Small intestine (tissue), 7 donors: ENCODE measurements around the gene TMEM250. TPM values are rescaled to one million over a fixed set of nuclear protein-coding genes. Genes with fewer than 3 reads are reported as not detected.
A peak's percentile ranks its signal among the peaks of the same experiment; 100 is the strongest.

Experiments
- DNase-seq, 2 donors: peaks; one replicate each; pipeline versions ENCODE4 v3.0.0 to v3.0.0-alpha.2; 2013
- FAIRE-seq: peaks from 2 replicates; lab custom pipeline; 2012; peaks lifted over from hg19 to GRCh38; lab: Jason Lieb, UNC
- H3K27ac ChIP-seq, 3 donors: one replicate each; pipeline ENCODE4 v1.5.1; 2013; ENCODE audit warnings: low read length in 2 of 3, mild to moderate bottlenecking in 2 of 3, control low read depth in 1 of 3, inconsistent platforms in 1 of 3, low read depth in 1 of 3, moderate library complexity in 1 of 3
- H3K27me3 ChIP-seq, 3 donors: one replicate each; pipeline ENCODE4 v1.6.1; 2013; ENCODE audit warnings: low read length in 3 of 3, inconsistent platforms in 1 of 3; ENCODE audit not compliant: control insufficient read depth in 3 of 3, insufficient read depth in 3 of 3
- H3K36me3 ChIP-seq, 3 donors: one replicate each; pipeline ENCODE4 v1.6.1; 2013; ENCODE audit warnings: low read length in 3 of 3, inconsistent platforms in 1 of 3, low read depth in 1 of 3, mild to moderate bottlenecking in 1 of 3, moderate library complexity in 1 of 3; ENCODE audit not compliant: control insufficient read depth in 3 of 3, insufficient read depth in 2 of 3
- H3K4me1 ChIP-seq, 3 donors: one replicate each; pipeline ENCODE4 v1.6.1; 2013; ENCODE audit warnings: low read length in 2 of 3, inconsistent platforms in 1 of 3, low read depth in 1 of 3, mild to moderate bottlenecking in 1 of 3, moderate library complexity in 1 of 3; ENCODE audit not compliant: control insufficient read depth in 3 of 3, insufficient read depth in 2 of 3
- H3K4me3 ChIP-seq, 3 donors: one replicate each; pipeline ENCODE4 v1.5.1; 2013; ENCODE audit warnings: low read length in 3 of 3, control low read depth in 1 of 3, inconsistent platforms in 1 of 3, low read depth in 1 of 3, mild to moderate bottlenecking in 1 of 3, moderate library complexity in 1 of 3
- H3K9me3 ChIP-seq, 2 donors: one replicate each; pipeline ENCODE4 v1.6.1; 2013; ENCODE audit warnings: low read depth in 1 of 2, low read length in 1 of 2; ENCODE audit not compliant: control insufficient read depth in 2 of 2, insufficient read depth in 1 of 2
- WGBS, 3 donors: extraction: QIAGEN DNeasy Blood & Tissue Kit; methylation state at CpG; one replicate each; pipeline ENCODE4 v1.1.7; 2013; 5-methylcytosine and 5-hydroxymethylcytosine counted together
- polyA plus RNA-seq, 4 donors: library from polyadenylated mRNA; stranded (reverse) in 3 of 4; unstranded in 1 of 4; fragments of 200-250 nt in 3 of 4; fragments of 120-200 nt in 1 of 4; gene quantifications; one replicate each; pipeline versions ENCODE4 v1.2.1 to v1.2.3, GENCODE V29; 2013
- donor health status: healthy with polysubstance abuse.
- donor health status: control.
- donor health status: control.
- donor health status: Bipolar disorder and iron deficiency.
- donor health status: healthy.

TMEM250 gene
- polyA plus RNA-seq, 4 donors = 21.2 to 43.9 (median 32.2) TPM

DNA sequence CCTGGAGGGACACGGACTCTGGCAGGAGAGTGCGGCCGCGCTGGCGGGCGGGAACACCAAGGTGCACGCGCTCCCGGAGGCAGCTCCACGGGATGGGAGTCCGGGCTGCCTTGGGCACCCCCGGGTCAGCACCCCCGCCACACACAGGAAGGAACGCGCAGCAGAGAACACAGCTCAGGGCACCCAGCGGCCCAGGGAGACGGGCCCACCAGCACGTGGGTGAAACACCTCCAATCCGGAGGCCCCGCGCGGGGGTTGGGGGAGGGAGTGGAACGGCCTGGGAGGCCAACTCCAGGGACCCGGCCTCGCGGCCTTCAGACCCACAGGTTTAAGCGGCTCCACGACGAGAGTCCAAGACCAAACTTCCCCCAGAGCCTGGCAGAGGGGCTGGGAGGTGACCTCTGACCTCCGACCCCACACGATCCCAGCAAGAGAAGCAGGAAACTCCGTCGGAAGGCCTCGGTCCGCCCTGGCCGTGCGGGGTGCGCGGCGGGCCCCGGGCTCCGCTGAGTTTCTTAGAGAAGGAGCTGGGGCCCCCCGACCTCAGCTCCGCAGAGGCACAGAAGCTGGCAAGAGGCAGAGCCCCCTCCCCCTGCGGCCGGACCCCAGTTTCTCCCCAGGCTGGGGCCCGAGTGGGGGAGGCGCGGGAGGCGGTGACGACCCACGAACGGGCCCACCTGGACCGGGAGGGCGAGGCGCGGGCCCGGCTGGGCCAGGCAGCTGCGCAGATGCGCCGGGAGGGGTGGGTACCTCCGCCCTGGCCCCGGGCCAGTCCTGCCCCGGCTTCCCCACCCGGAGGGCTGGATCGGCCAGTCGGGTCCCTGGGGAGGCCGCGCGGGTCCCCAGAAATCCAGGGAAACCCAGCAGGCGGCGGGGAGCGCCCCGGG is 24.4 kb downstream of the TMEM250 start:
- H3K36me3 ChIP-seq = peaks cover 0 to 26% (median 0%) of the 10 kb centered on the region in 3 donors
- DNase-seq = peak; percentile 65 to 86
- 2 to 10% (median 7%) methylated on average over 56 to 74 of the region's 74 CpGs for WGBS, 3 donors

DNA sequence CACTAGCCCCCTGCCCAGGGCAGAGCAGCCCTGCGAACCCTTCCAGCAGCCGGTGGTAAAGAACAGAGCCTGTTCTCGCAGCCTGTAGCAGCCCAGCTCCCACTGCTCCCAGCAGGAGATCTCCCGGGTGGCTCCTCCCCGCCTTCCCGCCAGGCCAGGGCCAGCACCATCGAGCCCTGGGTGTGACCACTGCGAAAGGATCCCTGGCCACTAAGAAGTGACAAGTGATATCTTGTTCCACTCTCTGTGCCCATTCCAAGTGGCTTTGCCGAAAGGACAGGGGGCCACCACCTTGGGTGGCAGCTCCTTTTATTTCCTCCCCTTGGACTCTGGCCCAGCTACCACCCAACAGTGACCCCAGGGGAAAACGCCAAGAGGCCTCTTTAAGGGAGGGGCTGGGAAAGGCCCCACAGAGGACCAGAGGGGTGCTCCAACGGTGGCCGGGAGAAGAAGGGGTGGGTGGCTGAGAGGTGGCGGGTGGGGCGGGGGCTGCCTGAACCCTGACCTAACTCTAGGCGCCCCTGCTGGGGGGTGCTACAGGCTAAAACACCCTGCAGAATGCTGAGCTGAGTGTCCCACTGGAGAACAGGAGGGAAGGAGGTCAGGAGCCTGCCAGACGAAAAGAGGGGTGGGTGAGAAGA is 25.2 kb downstream of the TMEM250 start:
- H3K36me3 ChIP-seq = peaks cover 0 to 32% (median 0%) of the 10 kb centered on the region in 3 donors
- DNase-seq (peak; percentile 37 to 59), FAIRE-seq (no peak)
- peaks cover 0 to 7% (median 0%) of the 10 kb centered on the region in 3 donors for H3K27me3 ChIP-seq
- 24 to 42% (median 41%) methylated on average over 13 to 16 of the region's 16 CpGs for WGBS, 3 donors
- H3K27ac ChIP-seq = peak overlapping the region in 2 of 3 donors; percentile 72 to 90
- H3K4me1 ChIP-seq = peaks cover 0 to 39% (median 0%) of the 10 kb centered on the region in 3 donors
- H3K4me3 ChIP-seq = peak overlapping the region; percentile 20 to 95 (median 80)
- H3K9me3 ChIP-seq = no peaks in the 10 kb centered on the region

More for the DNA sequence above, 24.4 kb downstream of the TMEM250 start:
- peak overlapping the region; percentile 74 to 95 (median 80) for H3K4me3 ChIP-seq
- peak overlapping the region; percentile 72 to 90 (median 83) for H3K27ac ChIP-seq
- FAIRE-seq = no peak
- H3K4me1 ChIP-seq = peaks cover 0 to 41% (median 0%) of the 10 kb centered on the region in 3 donors
- H3K27me3 ChIP-seq = peaks cover 0 to 10% (median 0%) of the 10 kb centered on the region in 3 donors
- H3K9me3 ChIP-seq = no peaks in the 10 kb centered on the region

DNA sequence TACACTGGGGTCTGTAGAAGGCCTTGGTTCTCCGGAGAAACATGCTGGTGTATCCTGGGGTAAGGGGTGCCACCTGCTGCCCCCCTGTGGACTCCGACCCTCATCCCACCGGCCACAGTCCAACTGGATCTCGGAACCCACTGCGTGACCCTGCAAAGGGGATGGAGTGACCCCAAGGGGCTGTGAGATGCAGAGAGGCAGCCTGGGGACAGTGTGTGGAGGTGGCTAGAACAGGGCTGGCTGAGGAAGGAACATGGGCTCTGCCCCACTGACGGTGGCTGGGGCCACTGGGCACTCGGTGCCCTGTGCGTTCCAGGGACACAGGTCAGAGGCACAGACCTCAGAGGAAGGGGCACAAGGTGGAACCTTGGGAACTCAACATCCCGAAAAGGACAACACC is 25.9 kb downstream of the TMEM250 start:
- peak overlapping the region in 1 of 3 donors; percentile 95 for H3K4me3 ChIP-seq
- FAIRE-seq (no peak), DNase-seq (no peak)
- peaks cover 0 to 36% (median 0%) of the 10 kb centered on the region in 3 donors for H3K36me3 ChIP-seq
- WGBS, 3 donors = 72 to 87% (median 72%) methylated on average over 9 of the region's 9 CpGs
- peaks cover 0 to 4% (median 0%) of the 10 kb centered on the region in 3 donors for H3K27me3 ChIP-seq
- H3K4me1 ChIP-seq = peaks cover 0 to 39% (median 0%) of the 10 kb centered on the region in 3 donors
- no peaks in the 10 kb centered on the region for H3K9me3 ChIP-seq
- no peak overlapping the region for H3K27ac ChIP-seq

DNA sequence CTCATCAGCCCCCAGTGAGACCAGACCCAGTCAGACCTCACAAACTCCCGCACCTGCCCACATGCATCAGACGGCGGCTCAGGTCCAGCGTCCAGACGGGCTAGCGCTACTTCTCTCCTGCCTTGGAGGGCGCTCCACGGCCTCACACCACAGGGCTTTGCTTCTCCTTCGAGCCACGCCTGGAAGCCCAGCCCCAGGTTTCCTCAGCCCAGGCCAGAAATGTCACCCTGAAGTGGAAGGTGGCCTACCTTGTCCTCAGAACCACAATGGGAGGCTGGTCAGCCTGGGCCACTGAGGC is 26.4 kb downstream of the TMEM250 start:
- H3K4me1 ChIP-seq = peaks cover 0 to 39% (median 0%) of the 10 kb centered on the region in 3 donors
- H3K9me3 ChIP-seq = no peaks in the 10 kb centered on the region
- WGBS, 3 donors = 79 to 85% (median 85%) methylated on average over 9 to 10 of the region's 10 CpGs
- no peak overlapping the region for H3K27ac ChIP-seq
- H3K36me3 ChIP-seq = peaks cover 0 to 39% (median 0%) of the 10 kb centered on the region in 3 donors
- H3K4me3 ChIP-seq = no peak overlapping the region
- FAIRE-seq = no peak
- no peak for DNase-seq
- H3K27me3 ChIP-seq = peaks cover 0 to 2% (median 0%) of the 10 kb centered on the region in 3 donors

DNA sequence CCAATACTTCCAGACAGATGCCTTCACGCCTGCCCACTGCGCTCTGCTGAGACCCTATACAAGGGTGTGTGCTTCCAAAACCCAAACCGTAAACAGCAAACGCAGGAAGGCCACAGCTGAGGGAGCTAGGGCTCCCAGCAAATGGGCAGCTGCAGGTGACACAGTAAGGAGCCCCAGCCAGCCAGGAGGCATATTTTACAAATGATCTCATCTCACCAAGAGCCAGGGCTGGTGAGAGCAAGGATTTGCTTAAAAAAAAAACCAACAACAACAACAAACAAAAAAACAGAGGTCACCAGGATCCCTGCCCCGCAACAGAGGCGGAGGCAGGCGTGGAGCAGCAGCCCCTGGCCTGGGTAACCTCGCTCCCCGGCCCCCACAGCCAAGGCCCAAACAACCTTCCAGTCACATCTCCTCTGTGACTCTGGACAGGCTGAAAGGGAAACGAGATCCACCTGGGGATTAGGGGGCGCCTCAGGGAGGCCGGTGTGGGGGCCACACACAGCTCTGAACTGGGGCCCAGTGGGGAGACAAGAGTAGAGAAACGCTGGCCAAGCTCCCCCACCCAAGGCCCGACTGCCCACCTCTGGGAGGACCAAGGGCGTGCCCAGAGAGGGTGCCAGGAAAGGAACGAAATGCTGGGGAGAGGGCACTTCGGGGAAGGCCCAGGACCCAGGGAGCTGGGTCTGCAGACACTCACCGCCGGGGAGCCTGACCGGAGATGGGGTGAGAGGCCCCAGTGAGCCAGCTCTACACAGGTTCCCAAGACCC is 26.9 kb downstream of the TMEM250 start:
- H3K9me3 ChIP-seq = no peaks in the 10 kb centered on the region
- 80 to 84% (median 83%) methylated on average over 19 to 20 of the region's 20 CpGs for WGBS, 3 donors
- H3K27me3 ChIP-seq = peaks cover 0 to 2% (median 0%) of the 10 kb centered on the region in 3 donors
- peak overlapping the region in 1 of 3 donors; percentile 4 for H3K27ac ChIP-seq
- peaks cover 0 to 39% (median 0%) of the 10 kb centered on the region in 3 donors for H3K4me1 ChIP-seq
- H3K36me3 ChIP-seq = peaks cover 0 to 42% (median 0%) of the 10 kb centered on the region in 3 donors
- no peak for DNase-seq
- H3K4me3 ChIP-seq = no peak overlapping the region
- FAIRE-seq = no peak

DNA sequence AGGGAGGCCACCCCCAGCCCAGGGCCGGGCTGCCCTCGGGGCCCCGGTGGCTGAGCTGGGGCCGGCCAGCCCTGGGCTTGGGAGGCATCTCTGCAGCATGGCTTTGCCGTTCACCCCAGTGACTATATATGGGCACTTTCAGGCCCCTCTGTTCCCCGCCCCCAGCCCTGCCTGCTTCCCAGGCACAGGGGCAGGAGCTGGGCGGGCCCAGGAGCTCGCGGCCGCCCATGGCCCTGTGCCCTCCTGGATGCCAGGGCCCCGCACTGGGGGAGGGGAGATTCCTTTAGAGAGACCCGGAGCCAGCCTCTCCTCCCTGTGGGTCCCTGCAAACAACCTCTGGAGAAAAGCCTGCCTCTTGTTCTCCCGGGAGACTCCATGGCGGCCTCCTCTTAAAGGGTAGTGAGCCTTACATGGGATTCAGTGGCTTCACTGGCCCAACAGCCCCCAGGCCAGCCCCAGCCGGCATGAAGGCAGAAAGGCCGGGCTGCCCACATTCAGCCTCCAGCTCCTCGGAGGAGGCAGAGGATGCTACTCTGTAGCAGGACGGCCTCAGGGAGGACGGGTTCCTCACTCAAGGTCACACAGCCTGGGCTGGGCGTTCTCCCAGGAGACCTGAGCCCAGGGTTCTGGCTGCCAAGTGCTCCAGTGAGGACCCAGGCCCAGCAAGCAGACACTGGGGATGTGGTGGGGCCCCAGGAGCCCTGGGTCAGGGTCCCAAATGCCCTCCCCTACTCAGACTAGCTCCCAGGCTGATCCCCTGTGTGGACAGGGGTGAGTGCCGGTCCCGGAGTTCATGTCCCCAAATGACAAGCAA is 27.7 kb downstream of the TMEM250 start:
- Histone ChIP-seq H3K4me1 (peaks cover 0 to 36% (median 0%) of the 10 kb centered on the region in 3 donors), H3K27me3 (no peaks in the 10 kb centered on the region), H3K27ac (peak overlapping the region in 2 of 3 donors; percentile 17 to 28), H3K4me3 (no peak overlapping the region), H3K9me3 (no peaks in the 10 kb centered on the region), H3K36me3 (peaks cover 0 to 47% (median 0%) of the 10 kb centered on the region in 3 donors)
- DNase-seq (no peak), FAIRE-seq (no peak)
- WGBS, 3 donors = 74 to 79% (median 76%) methylated on average over 22 of the region's 22 CpGs

DNA sequence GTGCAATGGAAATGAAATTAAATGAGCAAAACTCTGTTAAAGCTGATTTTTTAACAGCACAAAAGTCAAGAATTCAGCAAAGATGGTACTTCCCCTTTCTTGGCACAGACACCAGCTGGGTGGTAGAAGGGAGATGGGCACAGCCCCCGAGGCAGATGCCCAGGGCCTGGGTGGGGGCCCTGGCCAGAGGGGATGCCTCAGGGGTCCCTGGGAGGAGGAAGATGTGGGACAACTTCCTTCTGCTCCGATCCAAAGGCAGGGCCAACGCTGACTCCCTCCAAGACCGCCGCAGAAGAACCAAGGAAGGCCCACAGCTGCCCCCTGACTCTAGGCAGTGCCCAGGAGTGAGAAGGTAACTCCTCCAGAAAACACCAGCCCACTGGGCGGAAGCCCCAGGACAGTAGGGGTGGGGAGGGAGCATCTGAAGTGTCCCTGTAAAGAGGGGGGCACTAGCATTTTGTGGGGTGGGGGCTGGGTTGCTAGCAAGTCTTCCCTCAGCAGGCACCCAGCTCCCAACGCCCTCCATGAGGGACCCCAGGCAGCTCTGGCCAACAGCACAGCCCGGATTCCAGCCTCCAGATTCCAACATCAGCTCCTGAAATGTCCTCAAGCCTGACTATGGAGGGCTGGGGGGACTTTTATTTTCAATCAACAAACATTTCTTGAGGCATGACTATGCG is 28.5 kb downstream of the TMEM250 start:
- DNase-seq = no peak
- Histone ChIP-seq H3K9me3 (no peaks in the 10 kb centered on the region), H3K27ac (peak overlapping the region in 2 of 3 donors; percentile 3 to 30), H3K27me3 (no peaks in the 10 kb centered on the region), H3K4me3 (no peak overlapping the region), H3K4me1 (peaks cover 0 to 32% (median 0%) of the 10 kb centered on the region in 3 donors), H3K36me3 (peaks cover 0 to 47% (median 0%) of the 10 kb centered on the region in 3 donors)
- 70 to 84% (median 83%) methylated on average over 9 of the region's 9 CpGs for WGBS, 3 donors
- FAIRE-seq = no peak
